CD14-positive monocyte (primary cell): ENCODE results near the gene GLT6D1. TPM values are rescaled to one million over a fixed set of nuclear protein-coding genes. Genes with fewer than 3 reads are reported as not detected.
"Not testable (repeated sequence)": the region's sequence is repeated elsewhere in the genome, so short reads cannot be mapped to it uniquely, and the experiment has no call there.

Source experiments
- DNase-seq, 3 donors: peaks; one replicate each; pipeline ENCODE4 v3.0.0-alpha.2; 2011 to 2022
- H2AFZ ChIP-seq: 2 replicates; pipeline ENCODE4 v1.6.0; 2012; ENCODE audit warnings: mild to moderate bottlenecking, low read depth, low read length, inconsistent platforms; ENCODE audit not compliant: insufficient read depth, poor library complexity, severe bottlenecking
- H3K27ac ChIP-seq, 2 donors: 1 replicate in 1 of 2; 2 replicates in 1 of 2; pipeline ENCODE4 v1.5.1; 2012 to 2013; ENCODE audit warnings: low read length in 2 of 2, control low read depth in 1 of 2, inconsistent platforms in 1 of 2, low read depth in 1 of 2, mild to moderate bottlenecking in 1 of 2
- H3K27me3 ChIP-seq, 2 donors: one replicate each; pipeline versions ENCODE4 v1.6.0 to v1.6.1; 2011 to 2013; ENCODE audit warnings: low read length in 2 of 2; ENCODE audit not compliant: control insufficient read depth in 2 of 2, insufficient read depth in 2 of 2
- H3K36me3 ChIP-seq, 2 donors: replicated peaks in 1 of 2; 1 replicate in 1 of 2; 2 replicates in 1 of 2; pipeline versions ENCODE4 v1.5.1 to v1.6.1; 2012 to 2013; ENCODE audit warnings: low read length in 2 of 2, control low read depth in 1 of 2, inconsistent platforms in 1 of 2, mild to moderate bottlenecking in 1 of 2; ENCODE audit not compliant: insufficient read depth in 2 of 2, control insufficient read depth in 1 of 2
- H3K4me1 ChIP-seq, 2 donors: 1 replicate in 1 of 2; 2 replicates in 1 of 2; pipeline versions ENCODE4 v1.5.1 to v1.6.1; 2012 to 2013; ENCODE audit warnings: low read length in 2 of 2, control low read depth in 1 of 2, inconsistent platforms in 1 of 2, mild to moderate bottlenecking in 1 of 2, moderate library complexity in 1 of 2; ENCODE audit not compliant: insufficient read depth in 2 of 2, control insufficient read depth in 1 of 2
- H3K4me2 ChIP-seq: replicated peaks from 2 replicates; pipeline ENCODE3; 2012; ENCODE audit warnings: low read length, moderate library complexity, mild to moderate bottlenecking; ENCODE audit not compliant: poor library complexity, severe bottlenecking; ENCODE audit errors: extremely low read depth
- H3K4me3 ChIP-seq, 3 experiments: fragments of 200-600 bp in 1 of 3; sonication (generic) in 1 of 3; replicated peaks in 1 of 3; 1 replicate in 2 of 3; 2 replicates in 1 of 3; pipeline ENCODE4 v1.5.1; 2011 to 2013; ENCODE audit warnings: low read length in 3 of 3, mild to moderate bottlenecking in 3 of 3, control low read depth in 2 of 3, low read depth in 2 of 3, inconsistent platforms in 1 of 3, moderate library complexity in 1 of 3
- H3K79me2 ChIP-seq: 2 replicates; pipeline ENCODE4 v1.6.0; 2012; ENCODE audit warnings: mild to moderate bottlenecking, control low read depth, inconsistent platforms, low read length, moderate library complexity; ENCODE audit not compliant: insufficient read depth
- H3K9ac ChIP-seq: 2 replicates; pipeline ENCODE4 v1.6.0; 2017; ENCODE audit warnings: low read length, mild to moderate bottlenecking; ENCODE audit not compliant: insufficient read depth, poor library complexity, severe bottlenecking
- H3K9me3 ChIP-seq, 2 donors: replicated peaks in 1 of 2; 1 replicate in 1 of 2; 2 replicates in 1 of 2; pipeline versions ENCODE4 v1.5.1 to v1.6.1; 2012 to 2013; ENCODE audit warnings: low read length in 2 of 2, control low read depth in 1 of 2; ENCODE audit not compliant: control insufficient read depth in 1 of 2, insufficient read depth in 1 of 2
- H4K20me1 ChIP-seq: 2 replicates; pipeline ENCODE4 v1.6.0; 2012; ENCODE audit warnings: mild to moderate bottlenecking, low read length, control low read depth, moderate library complexity; ENCODE audit not compliant: insufficient read depth
- H3K27ac Mint-ChIP-seq, 7 donors: one replicate each; pipeline ENCODE4 v1.8.0; 2020; ENCODE audit warnings: mild to moderate bottlenecking in 7 of 7, mixed read lengths in 7 of 7, moderate library complexity in 6 of 7, inconsistent platforms in 2 of 7
- H3K27me3 Mint-ChIP-seq, 3 donors: one replicate each; pipeline ENCODE4 v1.8.0; 2021 to 2022; ENCODE audit warnings: low read depth in 3 of 3, mild to moderate bottlenecking in 3 of 3, mixed read lengths in 3 of 3, moderate library complexity in 3 of 3, inconsistent platforms in 1 of 3
- H3K36me3 Mint-ChIP-seq, 2 donors: one replicate each; pipeline ENCODE4 v1.8.0; 2020; ENCODE audit warnings: mixed read lengths in 2 of 2, inconsistent platforms in 1 of 2, mild to moderate bottlenecking in 1 of 2
- H3K4me1 Mint-ChIP-seq: one replicate; pipeline ENCODE4 v1.8.0; 2020; ENCODE audit warnings: mild to moderate bottlenecking, mixed read lengths
- H3K4me3 Mint-ChIP-seq, 2 donors: one replicate each; pipeline ENCODE4 v1.8.0; 2020; ENCODE audit warnings: mild to moderate bottlenecking in 2 of 2, mixed read lengths in 2 of 2, moderate library complexity in 1 of 2
- H3K9me3 Mint-ChIP-seq, 7 donors: one replicate each; pipeline ENCODE4 v1.8.0; 2020 to 2022; ENCODE audit warnings: mixed read lengths in 7 of 7, mild to moderate bottlenecking in 6 of 7, moderate library complexity in 6 of 7, inconsistent platforms in 2 of 7
- WGBS: methylation state at CpG from one replicate; pipeline ENCODE4 v1.1.5; 2013; ENCODE audit warnings: missing lambda C conversion rate; ENCODE audit not compliant: insufficient coverage; 5-methylcytosine and 5-hydroxymethylcytosine counted together
- intact Hi-C, 2 donors: fragments of 100-400 bp; cut with micrococcal nuclease; formaldehyde crosslinking; loops; one replicate each; pipeline versions ENCODE4 v1.15.0 to v1.15.1; 2023
- polyA plus RNA-seq, 3 donors: library from polyadenylated mRNA; depleted of rRNA in 1 of 3; unstranded in 2 of 3; stranded (reverse) in 1 of 3; fragments of 300-500 nt in 2 of 3; fragments of >200 nt in 1 of 3; fragmentation: Illumina TruSeq in 2 of 3; gene quantifications; 1 replicate in 2 of 3; 2 replicates in 1 of 3; pipeline ENCODE4 v1.2.3, GENCODE V29; 2012 to 2021
- TF ChIP-seq, protein P1 (sequence below): fragments of 200-600 bp; IDR thresholded peaks from one replicate; pipeline ENCODE4 v1.8.0; 2022; ENCODE audit warnings: antibody characterized with exemption, mild to moderate bottlenecking

GLT6D1 gene
- polyA plus RNA-seq, 3 donors: not detected

GRCh38 chr9:135669616-135670285, 30.4 kb upstream of the GLT6D1 start:
- Histone ChIP-seq H3K9ac (no peak overlapping the region), H4K20me1 (no peaks in the 10 kb centered on the region), H3K79me2 (no peaks in the 10 kb centered on the region), H3K4me2 (no peak overlapping the region), H3K27me3 (no peaks in the 10 kb centered on the region), H3K4me3 (no peak overlapping the region), H3K27ac (no peak overlapping the region), H3K9me3 (no peaks in the 10 kb centered on the region), H2AFZ (no peak overlapping the region), H3K36me3 (no peaks in the 10 kb centered on the region), H3K4me1 (no peaks in the 10 kb centered on the region)
- TF ChIP-seq, protein P1, sequence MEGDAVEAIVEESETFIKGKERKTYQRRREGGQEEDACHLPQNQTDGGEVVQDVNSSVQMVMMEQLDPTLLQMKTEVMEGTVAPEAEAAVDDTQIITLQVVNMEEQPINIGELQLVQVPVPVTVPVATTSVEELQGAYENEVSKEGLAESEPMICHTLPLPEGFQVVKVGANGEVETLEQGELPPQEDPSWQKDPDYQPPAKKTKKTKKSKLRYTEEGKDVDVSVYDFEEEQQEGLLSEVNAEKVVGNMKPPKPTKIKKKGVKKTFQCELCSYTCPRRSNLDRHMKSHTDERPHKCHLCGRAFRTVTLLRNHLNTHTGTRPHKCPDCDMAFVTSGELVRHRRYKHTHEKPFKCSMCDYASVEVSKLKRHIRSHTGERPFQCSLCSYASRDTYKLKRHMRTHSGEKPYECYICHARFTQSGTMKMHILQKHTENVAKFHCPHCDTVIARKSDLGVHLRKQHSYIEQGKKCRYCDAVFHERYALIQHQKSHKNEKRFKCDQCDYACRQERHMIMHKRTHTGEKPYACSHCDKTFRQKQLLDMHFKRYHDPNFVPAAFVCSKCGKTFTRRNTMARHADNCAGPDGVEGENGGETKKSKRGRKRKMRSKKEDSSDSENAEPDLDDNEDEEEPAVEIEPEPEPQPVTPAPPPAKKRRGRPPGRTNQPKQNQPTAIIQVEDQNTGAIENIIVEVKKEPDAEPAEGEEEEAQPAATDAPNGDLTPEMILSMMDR: no peak
- H3K36me3 Mint-ChIP-seq: no peaks in the 10 kb centered on the region
- 92% methylated on average over 7 of the region's 9 CpGs for WGBS
- H3K4me1 Mint-ChIP-seq: no peaks in the 10 kb centered on the region
- no peak overlapping the region for H3K4me3 Mint-ChIP-seq
- H3K9me3 Mint-ChIP-seq: peaks cover 0 to 7% (median 2%) of the 10 kb centered on the region in 7 donors
- no peak overlapping the region for H3K27ac Mint-ChIP-seq
- no peak for DNase-seq
- intact Hi-C loops: no loop called here
- H3K27me3 Mint-ChIP-seq: peaks cover 4 to 9% (median 6%) of the 10 kb centered on the region in 3 donors

DNA sequence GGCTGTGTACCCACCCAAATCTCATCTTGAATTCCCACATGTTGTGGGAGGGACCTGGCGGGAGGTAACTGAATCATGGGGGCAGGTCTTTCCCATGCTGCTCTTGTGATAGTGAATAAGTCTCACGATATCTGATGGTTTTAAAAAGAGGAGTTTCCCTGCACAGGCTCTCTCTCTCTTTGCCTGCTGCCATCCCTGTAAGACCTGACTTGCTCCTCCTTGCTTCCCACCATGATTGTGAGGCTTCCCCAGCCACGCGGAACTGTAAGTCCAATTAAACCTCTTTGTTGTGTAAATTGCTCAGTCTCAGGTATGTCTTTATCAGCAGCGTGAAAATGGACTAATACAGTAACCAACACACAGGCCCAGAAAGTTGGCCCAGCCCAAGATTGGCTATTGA, 29.7 kb upstream of the GLT6D1 start:
- no CpG with 5 or more reads among the region's 5 CpGs for WGBS
- H3K27me3 ChIP-seq, DNase-seq, H3K9ac ChIP-seq, H3K36me3 Mint-ChIP-seq, H3K4me1 Mint-ChIP-seq, H3K9me3 Mint-ChIP-seq, H3K79me2 ChIP-seq, H3K36me3 ChIP-seq, H3K4me1 ChIP-seq, H3K27ac Mint-ChIP-seq, H3K27ac ChIP-seq, H4K20me1 ChIP-seq, H3K9me3 ChIP-seq, H3K4me3 ChIP-seq, H3K27me3 Mint-ChIP-seq, H2AFZ ChIP-seq, intact Hi-C loops, H3K4me2 ChIP-seq, H3K4me3 Mint-ChIP-seq: not testable (repeated sequence)
